HG03280 (cell line): ENCODE measurements around the gene MYMX.
"Not testable (repeated sequence)": the region's sequence is repeated elsewhere in the genome, so short reads cannot be mapped to it uniquely, and the experiment has no call there.

Source experiments
- ATAC-seq: cut with Tn5 transposase; IDR thresholded peaks from one replicate; pipeline ENCODE4 v1.9.1; 2021; ENCODE audit warnings: mild to moderate bottlenecking, moderate library complexity; ENCODE audit not compliant: unreplicated experiment

The MYMX gene

DNA sequence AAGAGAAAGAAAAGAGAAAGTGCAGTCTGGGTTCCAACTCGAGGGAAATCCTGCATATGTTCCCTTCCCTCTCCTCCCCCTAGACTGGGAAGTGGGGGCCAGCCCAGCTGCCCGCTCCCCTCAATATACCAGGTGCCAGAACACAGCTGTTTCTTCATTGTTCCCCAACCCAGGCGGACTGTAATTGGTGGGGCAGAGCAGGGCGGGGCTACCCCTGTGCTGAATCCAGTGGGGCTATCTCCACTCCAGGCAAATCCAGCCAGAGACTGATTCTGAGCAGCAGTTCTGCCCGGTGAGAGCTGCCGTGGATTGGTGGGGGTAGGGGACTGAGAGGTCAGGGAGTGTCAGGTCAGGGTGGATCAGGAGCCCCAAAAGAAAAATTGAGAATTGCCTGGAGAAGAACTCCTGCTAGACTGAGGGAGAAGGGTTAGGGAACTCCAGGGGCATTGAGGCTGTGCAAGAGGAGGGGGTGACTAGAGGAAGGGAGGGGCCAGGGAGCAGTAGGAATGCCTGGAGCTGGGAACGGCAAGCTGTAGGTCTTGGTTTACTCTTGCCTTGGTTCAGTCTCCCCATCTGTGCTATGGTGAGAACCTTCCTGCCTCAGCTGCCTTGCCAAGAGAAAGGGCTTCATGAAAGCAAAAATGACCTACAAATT lies at the start of gene MYMX:
Gene MYMX (plus strand): TSS at position 250 of the 655 bp plus-strand sequence. CDS start 546 bp downstream, outside the sequence.
- no peak for ATAC-seq

DNA sequence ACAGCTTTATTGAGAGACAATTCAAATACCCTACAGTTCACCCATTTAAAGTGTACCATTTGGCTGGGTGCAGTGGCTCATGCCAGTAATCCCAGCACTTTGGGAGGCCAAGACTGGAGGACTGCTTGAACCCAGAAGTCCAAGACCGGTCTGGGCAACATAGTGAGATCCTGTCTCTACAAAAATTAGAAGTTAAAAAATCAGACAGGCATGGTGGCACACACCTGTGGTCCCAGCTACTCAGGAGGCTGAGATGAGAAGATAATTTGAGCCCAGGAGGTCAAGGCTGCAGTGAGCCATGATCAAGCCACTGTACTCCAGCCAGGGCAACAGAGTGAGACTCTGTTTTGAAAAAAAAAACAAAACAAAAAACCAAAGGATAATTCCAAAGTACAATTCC lies 49.2 kb upstream of the MYMX start:
- no peak for ATAC-seq

DNA sequence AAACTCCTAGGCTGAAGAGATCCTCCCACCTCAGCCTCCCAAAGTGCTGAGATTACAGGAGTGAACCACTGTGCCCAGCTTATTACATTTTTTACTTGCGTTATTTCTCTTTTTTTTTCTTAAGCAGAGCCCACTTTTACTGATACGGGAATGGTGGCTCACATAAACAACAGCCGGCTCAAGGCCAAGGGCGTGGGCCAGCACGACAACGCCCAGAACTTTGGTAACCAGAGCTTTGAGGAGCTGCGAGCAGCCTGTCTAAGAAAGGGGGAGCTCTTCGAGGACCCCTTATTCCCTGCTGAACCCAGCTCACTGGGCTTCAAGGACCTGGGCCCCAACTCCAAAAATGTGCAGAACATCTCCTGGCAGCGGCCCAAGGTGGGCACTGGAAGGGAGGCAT lies 47.6 kb upstream of the MYMX start:
- ATAC-seq = no peak

DNA sequence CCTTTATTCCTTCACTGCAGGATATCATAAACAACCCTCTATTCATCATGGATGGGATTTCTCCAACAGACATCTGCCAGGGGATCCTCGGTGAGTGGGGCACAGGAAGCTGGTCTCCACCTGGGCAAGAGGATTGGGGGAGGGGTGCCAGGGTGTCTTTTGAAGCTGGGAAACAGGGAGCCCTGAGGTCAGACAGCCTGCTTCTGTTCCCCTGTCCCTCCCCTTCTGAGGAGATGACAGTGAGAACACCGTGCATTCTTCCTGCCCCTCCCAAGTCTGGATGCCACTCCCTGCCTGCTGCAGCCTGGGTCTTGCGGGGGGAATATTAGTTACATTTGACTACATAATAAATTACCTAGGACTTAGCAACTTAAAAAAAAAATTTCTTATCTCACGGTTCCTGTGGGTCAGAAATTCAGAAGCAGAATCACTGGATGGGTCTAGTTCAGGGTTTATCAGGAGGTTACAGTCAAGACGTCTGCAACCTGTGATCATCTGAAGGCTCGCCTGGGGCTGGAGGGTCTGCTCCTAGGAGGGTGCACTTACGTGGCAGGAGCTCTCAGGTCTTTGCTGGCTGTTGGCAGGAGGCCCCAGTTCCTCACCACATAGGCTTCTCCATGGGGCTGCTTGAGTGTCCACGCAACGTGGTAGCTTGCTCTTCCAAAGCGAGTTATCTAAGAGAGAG lies 46.7 kb upstream of the MYMX start:
- no peak for ATAC-seq

DNA sequence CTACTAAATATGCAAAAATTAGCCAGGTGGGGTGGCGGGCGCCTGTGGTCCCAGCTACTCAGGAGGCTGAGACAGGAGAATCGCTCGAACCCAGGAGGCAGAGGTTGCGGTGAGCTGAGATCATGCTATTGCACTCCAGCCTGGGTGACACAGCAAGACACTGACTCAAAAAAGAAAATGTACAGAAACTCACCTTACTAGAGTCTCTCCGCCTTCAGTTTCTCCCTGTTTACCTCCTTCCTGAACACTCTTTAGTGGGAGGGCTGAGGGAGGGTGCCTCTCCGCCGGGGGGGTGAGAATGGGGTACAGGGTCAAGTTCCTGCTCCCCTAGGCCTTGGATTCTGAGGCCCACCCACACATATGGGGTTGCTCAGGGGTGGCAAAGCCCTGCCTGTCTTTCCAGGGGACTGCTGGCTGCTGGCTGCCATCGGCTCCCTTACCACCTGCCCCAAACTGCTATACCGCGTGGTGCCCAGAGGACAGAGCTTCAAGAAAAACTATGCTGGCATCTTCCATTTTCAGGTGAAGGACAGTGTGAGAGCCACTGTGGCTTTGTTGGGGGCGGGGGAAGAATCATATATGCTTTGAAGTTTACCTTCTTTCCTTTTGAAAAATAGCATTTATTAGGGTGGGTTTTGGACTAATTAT lies 44.7 kb upstream of the MYMX start:
- peak; percentile 57 for ATAC-seq

DNA sequence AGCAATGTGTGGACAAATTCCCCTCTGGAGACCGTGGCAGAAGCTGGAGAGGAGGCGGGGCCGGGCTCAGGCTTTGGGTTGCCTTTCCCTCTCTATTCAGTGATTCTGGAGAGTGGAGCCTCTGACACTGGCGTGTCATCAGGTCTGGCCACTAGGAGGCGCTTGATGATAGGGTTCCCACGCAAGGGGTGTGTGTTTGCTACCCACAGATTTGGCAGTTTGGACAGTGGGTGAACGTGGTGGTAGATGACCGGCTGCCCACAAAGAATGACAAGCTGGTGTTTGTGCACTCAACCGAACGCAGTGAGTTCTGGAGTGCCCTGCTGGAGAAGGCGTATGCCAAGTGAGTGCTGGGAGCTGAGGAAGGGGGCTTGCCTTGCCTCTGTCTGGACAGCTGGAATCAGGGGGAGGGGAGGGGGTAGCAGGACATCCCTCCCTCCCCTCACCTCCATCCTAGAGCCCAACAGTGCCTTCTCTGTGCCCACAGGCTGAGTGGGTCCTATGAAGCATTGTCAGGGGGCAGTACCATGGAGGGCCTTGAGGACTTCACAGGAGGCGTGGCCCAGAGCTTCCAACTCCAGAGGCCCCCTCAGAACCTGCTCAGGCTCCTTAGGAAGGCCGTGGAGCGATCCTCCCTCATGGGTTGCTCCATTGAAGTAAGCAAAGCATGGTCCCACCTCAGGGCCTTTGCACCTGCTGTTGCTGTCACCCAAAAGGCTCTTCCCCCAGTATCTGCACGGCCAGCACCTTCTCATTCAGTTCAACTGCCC lies 43.8 kb upstream of the MYMX start:
- ATAC-seq = peak; percentile 64

DNA sequence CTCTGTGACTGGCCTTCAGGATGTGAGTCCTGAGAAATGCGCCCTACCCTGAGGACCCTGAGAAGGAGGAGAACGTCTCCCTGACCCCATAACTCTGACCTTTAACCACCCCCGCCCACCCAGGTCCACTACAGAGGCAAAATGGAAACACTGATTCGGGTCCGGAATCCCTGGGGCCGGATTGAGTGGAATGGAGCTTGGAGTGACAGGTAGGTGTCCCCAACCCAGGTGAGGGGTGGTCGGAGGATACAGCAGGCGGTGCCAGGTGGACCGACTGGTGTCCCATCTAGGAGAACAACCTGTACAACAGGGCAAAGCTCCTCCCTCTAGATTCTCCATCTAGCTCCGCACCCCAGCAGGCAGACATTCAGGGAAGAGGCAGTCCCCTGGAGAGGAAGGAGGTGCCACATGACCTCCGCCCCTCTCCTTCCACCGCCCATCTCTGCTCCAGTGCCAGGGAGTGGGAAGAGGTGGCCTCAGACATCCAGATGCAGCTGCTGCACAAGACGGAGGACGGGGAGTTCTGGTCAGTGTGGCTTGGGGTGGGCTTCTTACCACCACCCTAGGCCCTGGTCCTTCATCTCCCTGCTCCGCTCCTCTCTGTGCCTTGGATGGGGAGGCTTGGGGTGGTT lies 40.5 kb upstream of the MYMX start:
- no peak for ATAC-seq

DNA sequence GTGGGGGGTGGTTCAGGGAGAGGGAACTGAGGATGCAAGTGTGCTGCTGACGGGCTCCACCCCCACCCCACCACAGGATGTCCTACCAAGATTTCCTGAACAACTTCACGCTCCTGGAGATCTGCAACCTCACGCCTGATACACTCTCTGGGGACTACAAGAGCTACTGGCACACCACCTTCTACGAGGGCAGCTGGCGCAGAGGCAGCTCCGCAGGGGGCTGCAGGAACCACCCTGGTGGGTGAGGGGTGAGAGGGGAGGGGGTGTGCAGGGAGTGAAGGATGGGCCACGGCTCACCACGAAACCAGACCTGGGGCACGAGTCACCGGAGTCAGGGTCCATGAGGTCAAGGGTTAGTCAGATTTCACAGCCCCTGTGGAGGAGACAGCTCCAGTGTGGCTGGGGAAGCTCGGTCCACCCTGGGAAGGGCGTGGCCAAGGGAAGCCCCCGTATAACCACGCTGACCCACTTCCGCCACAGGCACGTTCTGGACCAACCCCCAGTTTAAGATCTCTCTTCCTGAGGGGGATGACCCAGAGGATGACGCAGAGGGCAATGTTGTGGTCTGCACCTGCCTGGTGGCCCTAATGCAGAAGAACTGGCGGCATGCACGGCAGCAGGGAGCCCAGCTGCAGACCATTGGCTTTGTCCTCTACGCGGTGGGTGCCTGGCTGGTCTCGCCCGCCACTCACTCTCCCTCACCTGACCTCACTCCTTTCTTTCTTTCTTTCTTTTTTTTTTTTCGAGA lies 39.8 kb upstream of the MYMX start:
- ATAC-seq = no peak

DNA sequence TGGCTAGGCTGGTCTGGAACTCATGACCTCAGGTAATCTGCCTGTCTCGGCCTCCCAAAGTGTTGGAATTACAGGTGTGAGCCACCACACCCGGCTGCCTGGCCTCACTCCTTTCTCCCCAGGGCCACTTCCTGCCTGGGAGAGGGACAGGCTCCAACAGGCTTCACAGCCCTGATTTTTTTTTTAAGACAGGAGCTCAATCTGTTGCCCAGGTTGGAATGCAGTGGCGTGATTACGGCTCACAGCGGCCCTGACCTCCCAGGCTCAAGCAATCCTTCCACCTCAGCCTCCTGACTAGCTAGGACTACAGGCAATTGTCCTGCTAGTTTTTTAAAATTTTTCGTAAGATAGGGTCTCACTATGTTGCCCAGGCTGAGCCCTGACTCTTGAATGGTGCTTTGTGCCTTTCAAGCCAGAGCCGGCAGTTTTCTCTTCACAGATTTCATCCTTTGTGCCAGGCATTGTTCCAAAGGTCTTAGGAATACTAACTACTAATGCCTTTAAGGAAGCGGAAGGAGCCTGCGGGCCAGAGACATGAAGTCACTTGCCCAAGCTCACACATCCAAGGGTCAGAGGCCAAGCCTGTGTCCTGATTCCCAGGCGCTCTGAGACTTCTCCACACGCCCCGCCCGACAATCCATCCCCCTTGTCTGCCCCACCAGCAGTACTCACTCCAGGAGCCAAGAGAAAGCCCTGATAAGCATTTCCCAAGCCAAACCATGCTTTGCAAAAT lies 38.9 kb upstream of the MYMX start:
- ATAC-seq = no peak

DNA sequence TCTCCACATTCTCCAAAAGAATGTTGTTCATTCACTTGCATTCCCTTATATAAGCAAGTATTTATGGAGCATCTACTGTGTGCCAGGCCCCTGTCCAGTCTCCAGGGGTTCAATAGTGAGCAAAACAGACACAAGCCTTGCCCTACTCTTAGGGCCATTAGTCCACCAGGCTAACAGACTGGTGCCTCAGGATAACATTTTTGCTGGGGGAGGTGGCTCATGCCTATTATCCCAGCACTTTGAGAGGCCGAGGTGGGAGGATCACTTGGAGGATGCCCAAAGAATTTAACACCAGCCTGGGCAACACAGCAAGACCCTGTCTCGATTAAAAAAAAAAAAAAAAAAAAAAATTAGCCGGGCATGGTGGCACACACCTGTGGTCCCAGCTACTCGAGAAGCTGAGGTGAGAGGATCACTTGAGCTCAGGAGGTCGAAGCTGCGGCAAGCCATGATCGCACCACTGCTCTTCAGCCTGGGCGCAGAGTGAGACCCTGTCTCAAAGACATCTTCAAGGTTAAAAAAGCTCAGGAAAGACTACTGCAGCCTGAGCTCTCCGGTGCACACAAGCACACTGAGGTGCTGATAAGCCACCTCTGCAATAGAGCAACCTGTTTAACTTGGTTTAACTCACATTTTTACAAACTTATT lies 38.2 kb upstream of the MYMX start:
- no peak for ATAC-seq

DNA sequence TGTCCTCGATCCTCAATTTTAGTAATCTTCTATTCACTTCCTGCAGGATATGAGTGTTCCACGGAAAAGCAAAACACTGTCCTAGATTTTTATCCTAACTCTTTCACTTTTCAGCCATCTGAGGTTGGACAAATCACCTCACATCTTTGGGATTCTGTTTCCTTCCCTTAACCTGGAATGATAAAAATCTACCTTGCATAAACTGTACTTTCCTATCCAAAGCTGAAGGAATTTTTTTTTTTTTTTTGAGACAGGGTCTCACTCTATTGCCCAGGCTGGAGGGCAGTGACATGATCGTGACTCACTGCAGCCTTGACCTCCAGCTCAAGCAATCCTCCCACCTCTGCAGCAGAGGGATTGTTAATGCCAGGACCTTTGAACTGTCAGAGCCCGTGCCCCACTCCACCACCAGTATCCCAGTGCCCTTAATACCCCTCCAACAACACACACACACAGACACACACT lies 37.6 kb upstream of the MYMX start:
- no peak for ATAC-seq

DNA sequence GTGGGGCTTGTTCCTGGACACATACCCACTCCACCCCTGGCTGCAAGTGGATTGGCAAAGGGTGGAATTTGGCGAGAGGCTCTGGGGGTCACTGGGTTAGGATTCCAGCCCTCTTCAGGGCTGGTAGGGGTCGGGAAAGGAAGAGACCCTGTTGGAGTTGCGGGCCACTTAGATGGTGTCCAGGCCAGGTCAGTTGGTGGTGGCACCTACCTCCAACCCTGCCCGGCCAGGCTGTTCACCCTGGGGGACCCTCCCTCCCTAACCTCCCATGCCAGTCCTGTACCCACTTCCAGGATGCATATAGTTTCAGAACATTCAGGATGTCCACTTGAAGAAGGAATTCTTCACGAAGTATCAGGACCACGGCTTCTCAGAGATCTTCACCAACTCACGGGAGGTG lies 37.1 kb upstream of the MYMX start:
- no peak for ATAC-seq

DNA sequence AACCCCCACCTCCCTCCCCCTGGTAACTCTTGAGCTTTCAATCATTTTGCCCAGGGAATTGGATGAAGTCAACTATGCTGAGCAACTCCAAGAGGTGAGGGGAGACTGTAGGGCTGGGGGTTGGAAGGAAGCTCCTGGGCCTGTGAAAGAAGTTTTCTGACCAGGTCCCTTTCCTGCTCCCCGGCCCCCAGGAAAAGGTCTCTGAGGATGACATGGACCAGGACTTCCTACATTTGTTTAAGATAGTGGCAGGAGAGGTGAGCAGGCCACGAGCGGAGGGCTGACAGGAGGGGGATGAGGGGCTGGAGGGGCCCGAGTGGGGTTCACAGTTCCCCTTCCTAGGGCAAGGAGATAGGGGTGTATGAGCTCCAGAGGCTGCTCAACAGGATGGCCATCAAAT lies 36.3 kb upstream of the MYMX start:
- ATAC-seq = no peak

DNA sequence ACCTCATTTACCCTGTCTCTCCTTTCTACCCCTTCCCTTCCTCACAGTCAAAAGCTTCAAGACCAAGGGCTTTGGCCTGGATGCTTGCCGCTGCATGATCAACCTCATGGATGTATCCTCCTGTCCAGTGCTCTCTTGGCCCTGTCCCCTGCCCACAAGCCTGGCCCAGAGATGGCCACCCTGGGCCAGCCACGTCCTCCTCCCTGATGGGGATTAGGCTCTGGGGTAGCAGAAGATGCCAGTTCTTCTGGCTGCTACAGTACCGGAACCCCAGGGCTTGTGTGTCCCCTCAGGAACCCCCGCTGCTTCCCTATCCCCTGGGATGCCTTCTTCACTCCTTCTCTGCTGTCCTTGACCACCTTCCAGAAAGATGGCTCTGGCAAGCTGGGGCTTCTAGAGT lies 35.8 kb upstream of the MYMX start:
- no peak for ATAC-seq

DNA sequence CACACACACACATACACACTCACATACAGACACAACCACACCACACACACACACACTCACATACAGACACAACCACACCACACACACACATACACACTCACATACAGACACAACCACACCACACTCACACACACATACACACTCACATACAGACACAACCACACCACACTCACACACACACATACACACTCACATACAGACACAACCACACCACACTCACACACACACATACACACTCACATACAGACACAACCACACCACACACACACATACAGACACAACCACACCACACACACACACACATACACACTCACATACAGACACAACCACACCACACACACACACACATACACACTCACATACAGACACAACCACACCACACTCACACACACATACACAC lies 34.9 kb upstream of the MYMX start:
- ATAC-seq = not testable (repeated sequence)

DNA sequence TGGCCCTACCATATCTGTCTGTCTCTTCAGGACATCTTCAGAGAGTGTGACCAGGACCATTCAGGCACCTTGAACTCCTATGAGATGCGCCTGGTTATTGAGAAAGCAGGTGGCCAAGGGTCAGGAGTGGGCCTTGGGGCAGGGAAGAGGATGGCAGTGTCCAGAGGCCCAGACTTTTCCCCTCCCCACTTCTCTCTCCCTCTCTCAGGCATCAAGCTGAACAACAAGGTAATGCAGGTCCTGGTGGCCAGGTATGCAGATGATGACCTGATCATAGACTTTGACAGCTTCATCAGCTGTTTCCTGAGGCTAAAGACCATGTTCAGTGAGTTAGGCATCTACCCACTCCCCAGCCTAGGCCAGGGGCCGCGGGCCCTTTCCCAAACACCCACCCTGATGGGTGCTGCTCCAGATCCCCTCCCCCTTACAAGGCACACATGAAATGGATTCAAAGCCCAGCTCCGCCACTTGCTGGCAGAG lies 33.8 kb upstream of the MYMX start:
- no peak for ATAC-seq

DNA sequence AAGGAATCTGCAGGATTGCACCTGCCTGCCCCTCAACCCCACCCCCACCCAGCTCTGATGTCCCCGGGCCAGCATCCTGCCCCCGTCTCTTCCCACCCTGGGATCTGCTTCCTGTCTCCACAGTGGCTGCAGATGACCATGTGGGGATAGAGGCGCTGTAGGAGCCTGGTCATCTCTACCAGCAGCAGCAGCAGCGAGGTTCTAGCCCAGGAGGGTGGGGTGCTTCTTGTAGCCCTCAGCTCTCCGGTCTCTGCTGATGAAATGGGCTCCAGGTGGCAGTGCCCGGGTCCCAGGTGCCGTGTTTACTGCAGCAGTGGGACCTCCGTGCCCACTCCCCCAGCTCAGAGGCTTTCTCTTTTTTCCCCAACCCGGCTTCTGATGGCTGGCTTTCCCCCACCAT lies 32.9 kb upstream of the MYMX start:
- ATAC-seq = no peak

DNA sequence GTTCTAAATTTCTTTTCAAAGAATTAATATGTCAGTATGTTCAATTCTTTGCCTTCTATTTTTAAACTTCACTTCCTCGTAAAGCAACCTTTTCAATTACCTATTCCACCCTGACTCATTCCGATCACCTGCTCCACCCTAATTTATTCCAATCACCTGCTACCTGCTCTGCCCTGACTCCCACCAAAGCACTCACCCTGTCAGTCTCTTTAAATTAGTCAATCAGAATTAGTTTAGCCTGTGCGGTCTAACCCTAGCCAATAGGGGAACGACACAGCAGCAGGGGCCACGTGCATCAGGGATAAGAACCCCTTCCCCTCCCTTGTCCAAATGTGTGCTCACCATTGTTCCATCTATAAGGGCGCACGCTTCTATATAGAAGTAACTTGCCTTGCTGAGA lies 31.4 kb upstream of the MYMX start:
- not testable (repeated sequence) for ATAC-seq
